ENCODE data around the gene ADM5. TPM values are rescaled to one million over a fixed set of nuclear protein-coding genes. Genes with fewer than 3 reads are reported as not detected.

Gene ADM5
- 0.69 TPM for total RNA-seq

GRCh38 chr19:49689133-49690078, at the start of gene ADM5:
Gene ADM5, plus strand, starts transcription at chr19:49689594. Its CDS starts 244 bp downstream, at chr19:49689838.
- DNase-seq, result no peak

GRCh38 chr19:49640113-49640898, 49.1 kb upstream of the ADM5 start, which contains the start of gene RRAS:
Gene RRAS, minus strand, starts transcription at chr19:49640143. Its CDS starts 45 bp downstream, at chr19:49640098.
- DNase-seq, result peak; percentile 100

GRCh38 chr19:49641688-49642491, 47.5 kb upstream of the ADM5 start, which contains the start of gene SCAF1:
Gene SCAF1, plus strand, starts transcription at chr19:49642209. Its CDS starts 2,818 bp downstream, at chr19:49645027.
- DNase-seq, result peak; percentile 99

GRCh38 chr19:49642492-49643035, 46.8 kb upstream of the ADM5 start:
- DNase-seq, result no peak

GRCh38 chr19:49643466-49643865, 45.9 kb upstream of the ADM5 start:
- DNase-seq, result no peak

GRCh38 chr19:49645592-49645991, 43.8 kb upstream of the ADM5 start:
- no peak for DNase-seq

- DNase-seq, result no peak
Observed at GRCh38 chr19:49645995-49646394, 43.4 kb upstream of the ADM5 start.

GRCh38 chr19:49646586-49646985, 42.8 kb upstream of the ADM5 start:
- no peak for DNase-seq

GRCh38 chr19:49651029-49651819, 38.2 kb upstream of the ADM5 start:
- DNase-seq, result no peak

- DNase-seq, result no peak
Observed at GRCh38 chr19:49651820-49652550, 37.4 kb upstream of the ADM5 start.

- DNase-seq, result no peak
Observed at GRCh38 chr19:49652551-49653465, 36.6 kb upstream of the ADM5 start.

GRCh38 chr19:49653466-49653806, 36.0 kb upstream of the ADM5 start:
- DNase-seq, result no peak

GRCh38 chr19:49654581-49654980, 34.8 kb upstream of the ADM5 start:
- DNase-seq, result no peak

GRCh38 chr19:49655570-49656455, 33.6 kb upstream of the ADM5 start:
- DNase-seq, result no peak

- DNase-seq, result no peak
Observed at GRCh38 chr19:49656456-49657109, 32.8 kb upstream of the ADM5 start.

GRCh38 chr19:49657493-49658138, 31.8 kb upstream of the ADM5 start:
- no peak for DNase-seq

GRCh38 chr19:49658139-49658517, 31.3 kb upstream of the ADM5 start:
- DNase-seq, result no peak

Data from skin of body (tissue), 2 donors.